Lung (tissue), 12 donors: ENCODE results near the gene PARD3. TPM values are rescaled to one million over a fixed set of nuclear protein-coding genes. Genes with fewer than 3 reads are reported as not detected.
"Not testable (repeated sequence)": the region's sequence is repeated elsewhere in the genome, so short reads cannot be mapped to it uniquely, and the experiment has no call there.

Source experiments
- ATAC-seq: fragments of 200-7000 bp; cut with Tn5 transposase; one replicate; pipeline ENCODE4 v1.9.1; 2020; ENCODE audit warnings: moderate number of reproducible peaks; ENCODE audit not compliant: insufficient read depth, low FRiP score
- DNase-seq, 3 donors: peaks; one replicate each; pipeline ENCODE4 v3.0.0-alpha.2; 2013 to 2017
- H3K27ac ChIP-seq, 2 donors: one replicate each; pipeline ENCODE4 v1.5.1; 2013; ENCODE audit warnings: mild to moderate bottlenecking in 2 of 2, moderate library complexity in 2 of 2, control low read depth in 1 of 2, inconsistent platforms in 1 of 2, low read depth in 1 of 2, low read length in 1 of 2
- H3K27me3 ChIP-seq, 3 donors: one replicate each; pipeline ENCODE4 v1.5.1; 2013; ENCODE audit warnings: low read length in 2 of 3; ENCODE audit not compliant: control insufficient read depth in 3 of 3, insufficient read depth in 3 of 3
- H3K36me3 ChIP-seq, 4 donors: one replicate each; pipeline ENCODE4 v1.5.1; 2013; ENCODE audit warnings: low read length in 4 of 4, mild to moderate bottlenecking in 1 of 4, moderate library complexity in 1 of 4; ENCODE audit not compliant: control insufficient read depth in 4 of 4, insufficient read depth in 4 of 4
- H3K4me1 ChIP-seq, 5 donors: one replicate each; pipeline ENCODE4 v1.5.1; 2013; ENCODE audit warnings: low read length in 5 of 5, mild to moderate bottlenecking in 2 of 5, moderate library complexity in 1 of 5; ENCODE audit not compliant: control insufficient read depth in 5 of 5, insufficient read depth in 5 of 5
- H3K4me3 ChIP-seq: one replicate; pipeline ENCODE4 v1.5.1; 2013; ENCODE audit warnings: mild to moderate bottlenecking, control low read depth, moderate library complexity
- H3K9ac ChIP-seq, 2 donors: one replicate each; pipeline ENCODE4 v1.5.1; 2013; ENCODE audit warnings: low read length in 2 of 2, control low read depth in 1 of 2; ENCODE audit not compliant: insufficient read depth in 1 of 2
- H3K9me3 ChIP-seq, 4 donors: one replicate each; pipeline ENCODE4 v1.5.1; 2013; ENCODE audit warnings: low read length in 3 of 4, mild to moderate bottlenecking in 1 of 4, moderate library complexity in 1 of 4; ENCODE audit not compliant: control insufficient read depth in 4 of 4, insufficient read depth in 3 of 4
- CTCF ChIP-seq: IDR thresholded peaks from 2 replicates; pipeline ENCODE4 v1.5.1; 2012; ENCODE audit warnings: mild to moderate bottlenecking; ENCODE audit errors: control extremely low read depth, extremely low read depth
- WGBS, 2 donors: extraction: QIAGEN DNeasy Blood & Tissue Kit; methylation state at CpG; one replicate each; pipeline ENCODE4 v1.1.7; 2013; 5-methylcytosine and 5-hydroxymethylcytosine counted together
- polyA plus RNA-seq, 2 donors: library from polyadenylated mRNA; stranded (reverse); fragments of 200-250 nt; gene quantifications; one replicate each; pipeline ENCODE4 v1.2.1, GENCODE V29; 2013
- total RNA-seq, 2 donors: library from RNA; depleted of rRNA in 1 of 2; stranded (reverse); fragments of >200 nt in 1 of 2; gene quantifications; one replicate each; pipeline ENCODE4 v1.2.1, GENCODE V29; 2014 to 2021
- donor health status: control.
- donor health status: control.
- donor health status: Bipolar disorder and iron deficiency.
- donor health status: healthy.
- donor health status: DM: yes; HTN: yes; CAD: no.

PARD3 gene
- total and polyA plus RNA-seq, 4 donors: 10.3 to 69.2 (median 27.6) TPM

GRCh38 chr10:34707656-34708055, 107.4 kb downstream of the PARD3 start:
- H3K4me1 ChIP-seq: peaks cover 7 to 32% (median 21%) of the 10 kb centered on the region in 5 donors
- H3K4me3 ChIP-seq: no peak overlapping the region
- no peaks in the 10 kb centered on the region for H3K36me3 ChIP-seq
- ATAC-seq: no peak
- no peak for TF ChIP-seq CTCF
- no peaks in the 10 kb centered on the region for H3K27me3 ChIP-seq
- no peak overlapping the region for H3K27ac ChIP-seq
- peak in 1 of 3 donors; percentile 29 for DNase-seq
- no peak overlapping the region for H3K9ac ChIP-seq
- no peaks in the 10 kb centered on the region for H3K9me3 ChIP-seq
- 50 to 65% methylated on average over 1 of the region's 1 CpG for WGBS, 2 donors

- not testable (repeated sequence) for H3K27ac ChIP-seq, DNase-seq, H3K27me3 ChIP-seq, ATAC-seq, H3K36me3 ChIP-seq, H3K4me3 ChIP-seq, H3K9me3 ChIP-seq, H3K9ac ChIP-seq
- H3K4me1 ChIP-seq: peaks cover 9 to 27% (median 22%) of the 10 kb centered on the region in 5 donors
- WGBS, 2 donors: 95 to 96% methylated on average over 4 of the region's 4 CpGs
Observed at GRCh38 chr10:34706992-34707391, 108.1 kb downstream of the PARD3 start.

GRCh38 chr10:34706147-34706546, 108.9 kb downstream of the PARD3 start:
- no peak for DNase-seq

GRCh38 chr10:34705563-34705962, 109.5 kb downstream of the PARD3 start:
- no peak for DNase-seq
- 46 to 53% methylated on average over 1 of the region's 1 CpG for WGBS, 2 donors
- no peak overlapping the region for H3K9ac ChIP-seq
- H3K4me1 ChIP-seq: peaks cover 8 to 20% (median 13%) of the 10 kb centered on the region in 5 donors
- no peaks in the 10 kb centered on the region for H3K9me3 ChIP-seq
- no peak overlapping the region for H3K4me3 ChIP-seq
- H3K36me3 ChIP-seq: no peaks in the 10 kb centered on the region
- no peak for ATAC-seq
- H3K27me3 ChIP-seq: no peaks in the 10 kb centered on the region
- no peak for TF ChIP-seq CTCF
- peak overlapping the region in 1 of 2 donors; percentile 44 for H3K27ac ChIP-seq

More at GRCh38 chr10:34706147-34706546, 108.9 kb downstream of the PARD3 start:
- Histone ChIP-seq H3K27ac (peak overlapping the region; percentile 33 to 57), H3K4me3 (no peak overlapping the region), H3K27me3 (no peaks in the 10 kb centered on the region), H3K4me1 (peaks cover 8 to 20% (median 18%) of the 10 kb centered on the region in 5 donors), H3K9me3 (no peaks in the 10 kb centered on the region), H3K9ac (no peak overlapping the region), H3K36me3 (no peaks in the 10 kb centered on the region)
- 78 to 88% methylated on average over 3 of the region's 3 CpGs for WGBS, 2 donors
- no peak for TF ChIP-seq CTCF
- ATAC-seq: no peak
